ENCODE results near the gene PRELID3B.

DNA sequence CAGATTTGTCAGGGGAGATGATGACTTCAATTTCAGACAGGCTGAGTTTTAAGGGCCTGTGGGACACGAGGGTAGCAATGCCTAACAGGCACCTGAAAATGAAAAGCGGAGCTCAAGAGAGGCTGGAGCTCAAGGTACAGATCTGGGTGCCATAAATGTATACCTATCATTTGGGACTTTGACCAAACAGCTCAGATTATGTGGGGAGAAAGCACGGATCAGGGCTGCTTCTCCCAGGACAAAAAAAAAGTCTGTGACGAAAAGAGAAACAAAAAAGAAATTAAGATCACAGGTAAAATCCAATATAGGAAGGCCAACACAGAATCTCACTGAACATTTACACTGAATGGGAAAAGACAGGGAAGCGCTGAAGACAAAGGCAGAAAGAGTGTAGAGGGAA, 1.9 kb downstream of the PRELID3B start:
- TF ChIP-seq, protein P1, sequence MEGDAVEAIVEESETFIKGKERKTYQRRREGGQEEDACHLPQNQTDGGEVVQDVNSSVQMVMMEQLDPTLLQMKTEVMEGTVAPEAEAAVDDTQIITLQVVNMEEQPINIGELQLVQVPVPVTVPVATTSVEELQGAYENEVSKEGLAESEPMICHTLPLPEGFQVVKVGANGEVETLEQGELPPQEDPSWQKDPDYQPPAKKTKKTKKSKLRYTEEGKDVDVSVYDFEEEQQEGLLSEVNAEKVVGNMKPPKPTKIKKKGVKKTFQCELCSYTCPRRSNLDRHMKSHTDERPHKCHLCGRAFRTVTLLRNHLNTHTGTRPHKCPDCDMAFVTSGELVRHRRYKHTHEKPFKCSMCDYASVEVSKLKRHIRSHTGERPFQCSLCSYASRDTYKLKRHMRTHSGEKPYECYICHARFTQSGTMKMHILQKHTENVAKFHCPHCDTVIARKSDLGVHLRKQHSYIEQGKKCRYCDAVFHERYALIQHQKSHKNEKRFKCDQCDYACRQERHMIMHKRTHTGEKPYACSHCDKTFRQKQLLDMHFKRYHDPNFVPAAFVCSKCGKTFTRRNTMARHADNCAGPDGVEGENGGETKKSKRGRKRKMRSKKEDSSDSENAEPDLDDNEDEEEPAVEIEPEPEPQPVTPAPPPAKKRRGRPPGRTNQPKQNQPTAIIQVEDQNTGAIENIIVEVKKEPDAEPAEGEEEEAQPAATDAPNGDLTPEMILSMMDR (IDR thresholded peaks at IDR 0.05) = no peak
- TF ChIP-seq POLR2A (IDR thresholded peaks at IDR 0.05) (no peak), POLR2AphosphoS5 (IDR thresholded peaks at IDR 0.05) (no peak), EP300 (IDR thresholded peaks at IDR 0.05) (no peak)

Data from suprapubic skin (tissue), 4 donors.